GM12873 (cell line): Measurements from ENCODE around the gene PRDM10.

Experiments
- CTCF ChIP-seq: IDR thresholded peaks from 2 replicates; pipeline ENCODE4 v1.5.1; 2012; ENCODE audit warnings: low read depth, mild to moderate bottlenecking, moderate library complexity, low read length, control low read depth; ENCODE audit not compliant: insufficient read depth; ENCODE audit errors: missing control alignments

The PRDM10 gene

GRCh38 chr11:129997513-129997912 is 5.1 kb downstream of the PRDM10 start:
- TF ChIP-seq CTCF: no peak

- TF ChIP-seq CTCF: no peak
Observed at GRCh38 chr11:129996113-129996870, 6.3 kb downstream of the PRDM10 start.

GRCh38 chr11:129995163-129995562 is 7.5 kb downstream of the PRDM10 start:
- no peak for TF ChIP-seq CTCF

GRCh38 chr11:129992161-129992944 is 10.3 kb downstream of the PRDM10 start:
- peak; percentile 63 for TF ChIP-seq CTCF

GRCh38 chr11:129989149-129989813 is 13.4 kb downstream of the PRDM10 start:
- no peak for TF ChIP-seq CTCF

- no peak for TF ChIP-seq CTCF
Observed at GRCh38 chr11:129987950-129988349, 14.7 kb downstream of the PRDM10 start.

GRCh38 chr11:129985823-129986222 is 16.8 kb downstream of the PRDM10 start:
- TF ChIP-seq CTCF: no peak
